Upper lobe of right lung (tissue), 1 donor: ENCODE data around the gene MAGEE1. TPM values are rescaled to one million over a fixed set of nuclear protein-coding genes. Genes with fewer than 3 reads are reported as not detected.

Experiments used
- ATAC-seq: fragments of 200-7000 bp; cut with Tn5 transposase; one replicate; pipeline ENCODE4 v1.9.1; 2020; ENCODE audit warnings: mild to moderate bottlenecking, moderate library complexity
- DNase-seq: peaks from one replicate; pipeline ENCODE4 v3.0.0-alpha.2; 2020
- H3K27ac ChIP-seq: fragments of 200-600 bp; one replicate; pipeline ENCODE4 v1.8.0; 2022
- H3K27me3 ChIP-seq: fragments of 200-600 bp; one replicate; pipeline ENCODE4 v1.8.0; 2022; ENCODE audit warnings: mild to moderate bottlenecking
- H3K36me3 ChIP-seq: fragments of 200-600 bp; one replicate; pipeline ENCODE4 v1.8.0; 2022
- H3K4me1 ChIP-seq: fragments of 200-600 bp; one replicate; pipeline ENCODE4 v1.8.0; 2022
- H3K4me3 ChIP-seq: fragments of 200-600 bp; one replicate; pipeline ENCODE4 v1.8.0; 2022; ENCODE audit warnings: mild to moderate bottlenecking
- H3K9me3 ChIP-seq: fragments of 200-600 bp; one replicate; pipeline ENCODE4 v1.8.0; 2022
- intact Hi-C: fragments of 100-400 bp; cut with DNase I; formaldehyde crosslinking; loops from one replicate; pipeline ENCODE4 v1.11.0; 2022
- total RNA-seq: library from RNA; stranded (reverse); fragmentation: NEBNext Ultra II Directional; extraction: Animal tissue kit (Norgen Biotek cat#: 25700); gene quantifications from one replicate; pipeline ENCODE4 v1.2.1, GENCODE V29; 2021
- TF ChIP-seq, protein P1 (sequence below): fragments of 200-600 bp; IDR thresholded peaks from one replicate; pipeline ENCODE4 v1.8.0; 2022; ENCODE audit warnings: antibody characterized with exemption
- donor health status: DM: no; HTN: yes; CAD: no; lungs with severe emphysema.

The MAGEE1 gene
- total RNA-seq, 1 donor from 2014 or later, result 2.6 TPM

DNA sequence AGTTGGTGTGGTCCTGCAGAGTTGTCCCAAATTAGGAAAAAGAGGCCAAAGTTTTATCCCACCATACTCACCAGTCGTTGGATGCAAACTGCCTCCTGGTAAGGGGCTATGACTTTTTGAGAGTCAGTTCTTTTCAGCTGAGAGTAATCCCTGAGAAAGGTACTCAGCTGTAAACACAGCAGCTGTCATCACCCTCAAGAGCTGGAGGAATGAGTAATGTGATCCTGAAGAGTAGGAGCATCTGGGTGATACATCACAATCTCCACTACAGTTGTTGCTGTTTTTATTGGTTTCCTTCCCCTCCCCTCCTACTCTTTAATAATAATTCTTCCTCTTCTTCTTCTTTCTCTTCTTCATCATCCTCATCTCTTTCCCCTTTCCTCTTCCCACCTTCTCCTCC lies 5.7 kb downstream of the MAGEE1 start:
- DNase-seq (no peak), ATAC-seq (no peak)
- no peak overlapping the region for H3K27ac ChIP-seq
- H3K4me1 ChIP-seq, result no peaks in the 10 kb centered on the region
- intact Hi-C loops, result no loop called here
- H3K27me3 ChIP-seq, result no peaks in the 10 kb centered on the region
- TF ChIP-seq, protein P1, sequence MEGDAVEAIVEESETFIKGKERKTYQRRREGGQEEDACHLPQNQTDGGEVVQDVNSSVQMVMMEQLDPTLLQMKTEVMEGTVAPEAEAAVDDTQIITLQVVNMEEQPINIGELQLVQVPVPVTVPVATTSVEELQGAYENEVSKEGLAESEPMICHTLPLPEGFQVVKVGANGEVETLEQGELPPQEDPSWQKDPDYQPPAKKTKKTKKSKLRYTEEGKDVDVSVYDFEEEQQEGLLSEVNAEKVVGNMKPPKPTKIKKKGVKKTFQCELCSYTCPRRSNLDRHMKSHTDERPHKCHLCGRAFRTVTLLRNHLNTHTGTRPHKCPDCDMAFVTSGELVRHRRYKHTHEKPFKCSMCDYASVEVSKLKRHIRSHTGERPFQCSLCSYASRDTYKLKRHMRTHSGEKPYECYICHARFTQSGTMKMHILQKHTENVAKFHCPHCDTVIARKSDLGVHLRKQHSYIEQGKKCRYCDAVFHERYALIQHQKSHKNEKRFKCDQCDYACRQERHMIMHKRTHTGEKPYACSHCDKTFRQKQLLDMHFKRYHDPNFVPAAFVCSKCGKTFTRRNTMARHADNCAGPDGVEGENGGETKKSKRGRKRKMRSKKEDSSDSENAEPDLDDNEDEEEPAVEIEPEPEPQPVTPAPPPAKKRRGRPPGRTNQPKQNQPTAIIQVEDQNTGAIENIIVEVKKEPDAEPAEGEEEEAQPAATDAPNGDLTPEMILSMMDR, result no peak
- H3K9me3 ChIP-seq, result no peaks in the 10 kb centered on the region
- H3K4me3 ChIP-seq, result no peak overlapping the region
- H3K36me3 ChIP-seq, result no peaks in the 10 kb centered on the region

DNA sequence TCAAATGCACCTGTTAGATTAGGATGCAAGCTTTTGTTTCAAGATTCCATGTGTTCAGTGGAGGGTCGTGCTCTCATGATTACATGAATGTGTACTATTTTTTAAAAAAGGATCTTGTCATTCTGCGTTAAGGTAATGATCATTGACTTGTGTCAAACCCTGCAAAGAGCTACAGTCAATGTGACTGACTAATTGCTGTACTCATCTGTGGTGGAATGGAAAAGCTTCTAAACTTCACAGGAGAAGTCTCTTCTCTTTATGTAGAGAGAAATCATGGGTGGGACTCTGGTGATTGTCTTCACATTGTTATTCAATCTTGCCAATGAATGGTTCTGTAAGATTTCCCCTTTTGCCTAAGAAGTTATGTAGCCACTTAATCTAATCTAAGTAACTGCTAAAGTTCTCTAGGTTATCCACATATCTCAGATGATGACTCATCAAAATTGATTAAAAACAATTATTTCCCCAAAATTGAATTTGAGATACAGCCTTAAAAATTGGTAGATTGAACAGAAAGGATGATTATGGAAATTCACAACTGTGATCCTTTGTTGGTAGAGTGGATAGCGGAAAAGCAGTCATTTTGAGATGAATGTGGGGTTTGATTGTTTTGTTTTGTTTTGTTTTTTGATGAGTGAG lies 6.7 kb downstream of the MAGEE1 start:
- Histone ChIP-seq H3K4me3 (no peak overlapping the region), H3K4me1 (no peaks in the 10 kb centered on the region), H3K27me3 (no peaks in the 10 kb centered on the region), H3K36me3 (no peaks in the 10 kb centered on the region), H3K27ac (no peak overlapping the region), H3K9me3 (no peaks in the 10 kb centered on the region)
- TF ChIP-seq, protein P1, result no peak
- no peak for DNase-seq
- intact Hi-C loops, result no loop called here
- no peak for ATAC-seq

DNA sequence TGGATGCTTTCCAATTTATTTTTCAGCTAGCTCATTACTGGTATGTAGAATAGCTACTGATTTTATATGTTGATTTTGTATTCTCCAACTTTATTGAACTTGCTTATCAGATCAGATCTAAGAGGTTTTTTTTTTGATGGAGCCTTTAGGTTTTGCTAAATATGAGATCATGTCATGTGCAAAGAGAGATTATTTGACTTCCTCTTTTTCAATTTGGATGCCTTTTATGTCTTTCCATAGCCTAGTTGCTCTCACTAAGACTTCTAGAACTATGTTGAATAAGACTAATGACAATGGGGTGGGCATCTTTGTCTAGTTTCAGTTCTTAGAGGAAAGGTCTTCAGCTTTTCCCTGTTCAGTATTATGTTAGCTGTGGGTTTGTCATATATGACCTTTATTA lies 11.7 kb downstream of the MAGEE1 start:
- Histone ChIP-seq H3K36me3 (no peaks in the 10 kb centered on the region), H3K4me1 (no peaks in the 10 kb centered on the region), H3K27ac (no peak overlapping the region), H3K9me3 (no peaks in the 10 kb centered on the region), H3K27me3 (no peaks in the 10 kb centered on the region), H3K4me3 (no peak overlapping the region)
- no peak for ATAC-seq
- intact Hi-C loops, result no loop called here
- TF ChIP-seq, protein P1, result no peak
- DNase-seq, result no peak

DNA sequence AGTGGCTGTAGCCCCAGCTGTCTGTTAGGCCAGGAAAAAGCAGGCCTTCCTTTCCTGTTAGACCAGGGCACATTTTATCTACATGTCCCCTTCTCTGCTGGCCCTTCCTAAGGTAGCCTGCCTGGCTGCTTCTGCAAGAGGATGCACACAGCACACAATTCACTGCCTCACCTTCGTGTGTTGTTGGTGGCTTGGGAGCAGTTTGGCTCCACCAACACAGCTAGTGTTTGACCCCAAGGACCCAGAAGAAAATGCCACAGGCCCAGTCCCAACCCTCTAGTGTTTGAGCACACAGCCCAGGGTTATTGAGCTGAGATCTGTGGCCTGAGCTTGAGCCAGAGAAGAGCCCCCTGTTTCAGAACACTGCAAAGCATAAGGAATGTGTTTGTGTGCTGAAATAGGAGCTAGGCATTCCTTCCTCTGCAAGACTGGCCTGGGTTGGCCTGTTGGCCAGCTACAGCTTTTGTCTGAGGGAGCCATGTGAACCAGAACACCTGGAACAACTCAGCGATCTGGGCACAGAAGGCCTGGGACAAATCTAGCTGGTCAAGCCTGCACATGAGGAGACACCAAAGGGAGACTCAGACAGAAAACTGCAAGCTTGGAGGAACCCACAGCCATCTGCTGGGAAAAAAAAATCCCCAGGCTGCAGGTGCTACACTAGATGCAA lies 26.4 kb downstream of the MAGEE1 start:
- DNase-seq, result no peak
- Histone ChIP-seq H3K4me1 (no peaks in the 10 kb centered on the region), H3K9me3 (no peaks in the 10 kb centered on the region), H3K36me3 (no peaks in the 10 kb centered on the region), H3K4me3 (no peak overlapping the region), H3K27me3 (no peaks in the 10 kb centered on the region), H3K27ac (no peak overlapping the region)
- TF ChIP-seq, protein P1, result no peak
- intact Hi-C loops, result no loop called here
- ATAC-seq, result no peak

DNA sequence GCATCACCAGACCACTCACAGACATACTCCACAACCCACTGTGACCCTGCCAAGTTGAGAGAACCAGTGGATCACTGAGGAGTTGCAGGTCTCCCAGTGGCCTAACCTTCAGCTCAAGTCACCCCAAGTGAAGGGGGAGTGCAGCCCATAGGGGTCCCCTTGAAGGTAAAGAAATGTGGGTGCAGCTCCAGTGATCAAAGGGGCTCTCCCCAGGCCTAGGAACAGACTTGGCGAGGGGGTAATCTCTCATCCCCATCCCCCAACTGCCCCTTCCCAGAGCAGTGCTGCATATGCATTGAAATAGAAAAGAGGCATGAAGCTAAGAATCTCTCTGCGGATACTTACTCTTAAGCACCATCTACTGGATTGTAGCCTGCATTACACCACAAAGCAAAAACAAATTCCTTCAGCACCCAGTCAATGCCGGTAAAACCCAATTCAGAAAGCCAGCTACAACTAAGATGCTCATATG lies 27.0 kb downstream of the MAGEE1 start:
- no peak overlapping the region for H3K4me3 ChIP-seq
- TF ChIP-seq, protein P1, result peak; percentile 44
- peak; percentile 61 for ATAC-seq
- no peaks in the 10 kb centered on the region for H3K9me3 ChIP-seq
- H3K27me3 ChIP-seq, result no peaks in the 10 kb centered on the region
- no peaks in the 10 kb centered on the region for H3K4me1 ChIP-seq
- H3K36me3 ChIP-seq, result no peaks in the 10 kb centered on the region
- no peak for DNase-seq
- intact Hi-C loops, result no loop called here
- H3K27ac ChIP-seq, result no peak overlapping the region
